Spleen (tissue), 7 donors: Measurements from ENCODE around the gene SMIM28.

Source experiments
- POLR2A ChIP-seq, 3 donors: fragments of 450-650 bp; IDR thresholded peaks; one replicate each; pipeline ENCODE4 v1.5.1; 2017; ENCODE audit warnings: antibody characterized with exemption in 3 of 3, mild to moderate bottlenecking in 1 of 3
- POLR2AphosphoS5 ChIP-seq, 3 donors: sonication (generic); formaldehyde crosslinking; IDR thresholded peaks; one replicate each; pipeline ENCODE4 v1.5.1; 2017; ENCODE audit warnings: antibody characterized with exemption in 3 of 3
- TF ChIP-seq, protein P1 (sequence below), 11 experiments: fragments of 200-600 bp in 7 of 11; fragments of 450-650 bp in 4 of 11; sonication (generic) in 4 of 11; IDR thresholded peaks in 8 of 11; conservative IDR thresholded peaks in 3 of 11; 1 replicate in 7 of 11; 2 replicates in 4 of 11; pipeline versions ENCODE4 v1.4.0 to v1.8.0; 2016 to 2021; ENCODE audit warnings: antibody characterized with exemption in 11 of 11, inconsistent platforms in 4 of 11, mild to moderate bottlenecking in 1 of 11
- donor health status: DM: no; HTN: no; CAD: no; lungs with moderate emphysema.
- donor health status: DM: no; HTN: no; CAD: no.
- donor health status: DM: no; HTN: no; CAD: no.

DNA sequence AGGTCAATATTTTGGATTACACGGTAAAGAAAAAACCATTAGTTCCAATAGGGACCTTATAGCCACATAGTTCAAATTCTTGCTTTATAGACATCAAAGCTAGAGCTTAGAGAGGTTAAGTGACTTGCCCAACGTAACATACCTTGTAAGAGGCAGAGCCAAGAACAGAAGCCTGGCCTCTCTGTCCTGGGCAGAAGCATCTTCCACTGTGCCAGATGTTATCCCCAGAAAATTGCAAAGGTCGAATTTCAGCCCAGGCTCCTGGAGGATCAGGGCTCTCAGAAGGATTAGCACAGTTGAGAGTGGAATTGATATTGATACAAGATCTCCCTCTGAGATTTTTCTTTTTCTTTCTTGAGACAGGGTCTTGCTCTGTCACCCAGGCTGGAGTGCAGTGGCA, 6.1 kb downstream of the SMIM28 start:
- TF ChIP-seq, protein P1, sequence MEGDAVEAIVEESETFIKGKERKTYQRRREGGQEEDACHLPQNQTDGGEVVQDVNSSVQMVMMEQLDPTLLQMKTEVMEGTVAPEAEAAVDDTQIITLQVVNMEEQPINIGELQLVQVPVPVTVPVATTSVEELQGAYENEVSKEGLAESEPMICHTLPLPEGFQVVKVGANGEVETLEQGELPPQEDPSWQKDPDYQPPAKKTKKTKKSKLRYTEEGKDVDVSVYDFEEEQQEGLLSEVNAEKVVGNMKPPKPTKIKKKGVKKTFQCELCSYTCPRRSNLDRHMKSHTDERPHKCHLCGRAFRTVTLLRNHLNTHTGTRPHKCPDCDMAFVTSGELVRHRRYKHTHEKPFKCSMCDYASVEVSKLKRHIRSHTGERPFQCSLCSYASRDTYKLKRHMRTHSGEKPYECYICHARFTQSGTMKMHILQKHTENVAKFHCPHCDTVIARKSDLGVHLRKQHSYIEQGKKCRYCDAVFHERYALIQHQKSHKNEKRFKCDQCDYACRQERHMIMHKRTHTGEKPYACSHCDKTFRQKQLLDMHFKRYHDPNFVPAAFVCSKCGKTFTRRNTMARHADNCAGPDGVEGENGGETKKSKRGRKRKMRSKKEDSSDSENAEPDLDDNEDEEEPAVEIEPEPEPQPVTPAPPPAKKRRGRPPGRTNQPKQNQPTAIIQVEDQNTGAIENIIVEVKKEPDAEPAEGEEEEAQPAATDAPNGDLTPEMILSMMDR (IDR thresholded peaks at IDR 0.05 in 8 of 11, conservative IDR thresholded peaks at IDR 0.05 in 3 of 11): no peak
- TF ChIP-seq POLR2AphosphoS5 (IDR thresholded peaks at IDR 0.05): no peak
- no peak for TF ChIP-seq POLR2A (IDR thresholded peaks at IDR 0.05)
